GM18870 (cell line): Measurements from ENCODE around the gene POU2F3.

ENCODE experiments used
- ATAC-seq: cut with Tn5 transposase; IDR thresholded peaks from one replicate; pipeline ENCODE4 v1.9.1; 2021; ENCODE audit warnings: moderate library complexity; ENCODE audit not compliant: unreplicated experiment

Gene POU2F3

DNA sequence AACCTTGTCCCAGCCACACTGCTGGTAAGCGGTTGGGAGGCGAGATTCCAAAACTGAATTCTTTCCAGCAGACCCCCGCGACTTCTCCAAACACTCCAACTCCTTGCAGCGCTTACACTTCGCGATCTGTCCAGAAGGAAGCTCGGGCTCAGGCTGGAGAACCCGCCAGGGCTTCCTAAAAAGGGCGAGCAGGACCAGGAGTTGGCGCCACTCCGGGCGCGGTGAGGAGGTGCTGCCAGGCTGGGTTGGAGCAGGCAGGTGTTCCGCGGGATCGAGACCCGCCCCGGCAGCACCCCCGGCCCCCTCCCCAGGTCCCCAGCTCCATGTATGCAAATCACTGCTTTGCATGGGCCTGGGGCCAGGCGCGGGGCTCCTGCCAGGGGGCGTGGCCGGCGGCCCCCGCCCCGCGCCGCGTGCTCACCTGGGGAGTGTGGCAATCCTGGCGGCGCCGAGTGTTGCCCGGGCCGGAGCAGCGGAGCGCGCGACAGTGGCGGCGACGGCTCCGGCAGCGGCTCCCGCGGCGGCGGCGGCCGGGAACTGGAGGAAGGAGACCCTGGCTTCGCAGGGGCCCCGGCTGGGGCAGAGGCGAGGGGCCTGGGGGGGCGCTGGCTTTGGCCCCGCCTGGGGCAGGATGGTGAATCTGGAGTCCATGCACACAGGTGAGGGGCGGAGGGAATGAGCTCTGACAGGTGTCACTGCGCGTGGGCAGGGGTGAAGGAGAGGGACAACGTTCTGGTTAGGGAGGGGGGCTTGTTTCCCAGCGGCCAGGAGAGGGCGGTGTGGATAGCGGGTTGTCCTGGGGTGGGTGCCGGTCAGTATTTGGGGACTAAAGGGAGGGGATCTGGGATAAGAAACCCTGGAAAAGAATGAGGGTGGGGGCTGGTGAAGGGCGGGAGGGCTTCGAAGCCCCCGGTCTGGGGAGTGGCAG, at the start of gene POU2F3:
POU2F3 (plus strand) TSS at position 428 of the 928 bp plus-strand sequence; CDS start at position 632, 204 bp downstream.
- ATAC-seq: no peak

DNA sequence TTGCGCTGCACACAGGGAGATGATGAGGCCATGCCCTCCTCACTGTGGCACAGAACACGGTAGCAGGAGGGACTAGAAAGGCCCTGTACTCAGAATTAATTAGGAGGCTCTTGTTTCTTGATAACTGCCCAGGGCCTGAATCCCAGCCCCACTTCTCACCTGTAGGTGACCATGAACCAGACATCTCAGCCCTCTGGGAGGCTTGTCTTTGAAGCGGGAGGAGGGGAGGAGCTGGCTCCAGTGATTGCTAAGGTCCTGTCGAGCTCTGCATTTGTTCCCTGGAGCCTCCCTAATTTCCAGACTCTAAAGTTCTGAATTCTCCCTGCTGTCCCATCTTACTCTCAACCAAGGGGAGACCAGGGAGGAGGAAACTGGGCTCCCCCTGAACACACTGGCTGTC, 48.9 kb upstream of the POU2F3 start:
- no peak for ATAC-seq

DNA sequence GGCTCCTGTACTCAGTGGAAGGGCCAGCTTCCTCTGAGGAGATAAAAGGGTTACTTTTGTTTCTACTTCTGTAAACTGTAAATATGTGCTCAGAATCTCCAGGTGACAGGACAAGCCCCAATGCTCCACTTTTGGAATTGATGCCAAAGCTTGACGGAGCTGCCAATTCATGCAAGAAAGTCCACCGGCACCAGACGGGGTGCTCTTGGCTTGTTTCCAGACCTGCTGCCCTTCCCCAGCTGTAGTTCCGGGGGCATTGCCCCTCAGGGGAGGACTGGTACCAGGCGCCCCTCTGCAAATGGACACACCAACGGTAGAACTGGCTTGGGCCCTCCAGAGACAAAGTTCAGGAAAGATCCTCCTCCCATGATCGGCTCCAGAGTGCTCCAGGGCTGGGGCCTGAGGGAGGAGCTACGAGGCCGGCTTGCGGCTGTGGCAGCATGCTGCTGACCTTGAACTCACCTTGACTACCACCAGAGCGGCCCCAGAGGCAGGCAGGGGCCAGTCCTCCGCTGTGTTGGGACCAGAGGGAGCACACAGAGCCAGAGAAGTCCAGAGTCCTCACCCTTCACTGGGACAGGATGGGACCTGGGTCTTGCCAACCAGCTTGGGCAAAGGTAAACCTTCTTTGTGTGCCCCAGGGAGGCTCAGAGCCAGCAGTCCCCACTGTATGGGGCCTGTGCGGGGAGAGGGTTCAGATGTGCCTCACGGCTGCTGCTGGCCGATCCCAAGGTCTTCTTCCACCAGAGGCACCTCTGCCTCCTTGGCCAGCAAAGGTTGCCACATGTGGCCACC, 46.9 kb upstream of the POU2F3 start:
- ATAC-seq: no peak

DNA sequence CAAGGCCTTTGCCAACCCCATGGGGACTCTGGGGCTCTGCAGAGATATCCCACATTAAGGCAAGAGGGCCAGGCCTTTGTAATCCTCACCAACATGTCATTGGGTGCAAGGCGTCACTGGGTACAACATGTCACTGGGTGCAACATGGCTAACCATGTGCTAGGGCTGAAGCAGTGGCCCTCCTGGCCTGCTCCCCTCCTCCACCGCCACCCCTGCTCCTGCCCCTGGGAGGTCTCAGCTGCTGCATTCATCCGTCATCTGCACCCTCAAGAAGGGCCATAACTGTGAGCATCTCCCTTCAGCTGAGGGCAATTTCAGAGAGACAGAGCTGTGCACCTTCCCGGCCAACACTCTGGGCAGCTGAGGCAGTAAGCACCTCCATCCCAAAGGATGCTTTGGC, 45.8 kb upstream of the POU2F3 start:
- ATAC-seq: no peak

DNA sequence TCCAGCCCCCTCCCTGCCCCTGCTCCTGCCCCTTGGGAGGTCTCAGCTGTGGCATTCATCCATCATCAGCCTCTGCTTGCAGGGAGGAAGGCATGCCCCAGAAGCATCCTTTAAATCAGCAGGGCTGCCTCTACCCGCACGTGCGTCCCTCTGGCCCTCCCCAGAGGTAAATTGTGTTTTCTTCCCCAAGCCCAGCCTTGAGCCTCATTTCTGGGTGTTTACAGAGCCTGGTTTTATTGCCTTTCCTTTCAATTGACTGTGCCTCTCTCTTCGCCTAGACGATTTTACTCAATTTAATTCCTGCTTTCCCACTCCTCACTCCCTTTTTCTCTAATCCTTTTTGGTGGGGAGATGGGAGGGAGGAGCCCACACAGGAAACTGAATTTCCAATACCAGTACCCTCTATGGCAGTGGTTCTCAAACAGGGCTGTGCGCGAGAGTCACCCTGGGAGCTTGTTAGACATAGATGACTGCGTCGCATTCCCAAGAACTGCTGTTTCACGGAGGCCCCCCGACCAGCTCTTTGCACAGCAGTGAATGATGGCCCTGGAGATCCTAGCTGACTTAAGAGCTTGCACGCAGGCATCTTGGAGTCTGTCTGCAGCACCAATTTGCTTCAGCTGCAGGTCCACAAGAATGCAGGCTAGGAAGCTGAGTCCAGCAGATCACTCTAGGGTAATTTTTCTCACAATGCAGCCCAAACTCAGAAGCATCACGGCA, 44.2 kb upstream of the POU2F3 start:
- ATAC-seq: no peak

DNA sequence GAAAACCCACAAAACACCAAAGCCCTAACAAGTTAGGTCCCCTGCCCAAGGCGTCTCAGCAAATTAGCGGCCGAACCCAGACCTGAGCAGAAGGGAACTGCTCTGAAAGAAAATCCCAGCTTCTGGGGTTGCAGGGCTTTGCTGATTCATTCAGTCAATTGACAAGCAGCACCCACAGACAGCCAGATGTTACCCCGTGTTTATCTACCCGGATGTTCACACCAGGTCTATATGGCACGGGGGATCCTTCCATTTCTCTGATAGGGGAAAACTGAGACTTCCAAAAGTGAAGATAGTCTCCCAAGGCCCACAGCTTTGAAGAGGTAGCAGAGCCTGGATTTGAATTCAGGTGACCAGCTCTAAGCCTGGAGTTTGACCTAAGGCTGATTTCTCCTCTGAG, 43.1 kb upstream of the POU2F3 start:
- ATAC-seq: no peak

DNA sequence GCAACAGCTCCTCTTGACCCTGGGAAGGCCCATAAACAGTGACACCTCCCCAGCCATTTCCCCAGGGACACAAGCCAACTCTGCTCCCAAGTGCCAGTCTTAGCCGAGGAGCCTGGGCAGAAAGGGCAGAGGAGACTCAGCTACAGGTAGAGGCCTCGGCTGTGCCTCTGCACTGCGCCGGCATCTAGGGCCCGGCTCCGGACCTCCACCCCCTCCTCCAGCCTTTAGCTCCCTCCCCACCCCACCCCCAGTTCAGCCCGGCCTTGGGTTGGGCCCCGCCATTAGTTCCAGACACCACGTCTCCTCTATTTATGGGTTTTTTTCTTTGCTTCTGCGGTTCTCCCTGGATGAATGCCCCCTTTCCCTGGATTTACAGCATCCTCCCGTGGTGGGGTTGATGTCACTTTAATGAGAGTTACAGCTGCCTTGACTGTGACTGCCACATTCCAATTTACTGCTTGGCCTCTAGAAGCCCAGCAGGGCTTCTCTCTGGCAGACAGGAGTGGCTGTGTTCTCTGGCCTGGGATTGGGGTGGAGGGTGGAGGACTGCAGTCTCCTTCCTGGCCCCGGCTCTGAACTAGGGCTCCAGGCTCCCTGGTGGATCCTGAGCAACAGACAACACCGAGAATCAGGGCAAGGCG, 42.6 kb upstream of the POU2F3 start:
- ATAC-seq: no peak

DNA sequence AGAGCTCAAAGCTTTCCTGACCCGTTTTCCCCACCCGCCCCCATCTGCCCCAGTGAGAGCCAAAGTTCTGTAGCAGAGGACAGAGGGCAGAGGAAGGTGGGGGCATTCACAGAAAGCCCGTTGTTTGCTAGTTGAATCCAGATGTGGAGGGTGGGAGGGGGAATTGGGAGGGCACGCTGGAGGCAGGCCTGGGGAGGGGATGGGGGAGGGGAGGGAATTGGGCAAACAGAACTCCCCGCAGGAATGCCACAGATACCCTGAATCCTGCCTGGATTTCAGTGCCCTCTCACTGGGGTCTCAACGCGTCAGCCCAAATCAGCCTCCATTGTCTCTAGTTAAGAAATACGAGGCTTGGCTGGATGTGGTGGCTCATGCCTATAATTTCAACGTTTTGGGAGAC, 42.0 kb upstream of the POU2F3 start:
- no peak for ATAC-seq

DNA sequence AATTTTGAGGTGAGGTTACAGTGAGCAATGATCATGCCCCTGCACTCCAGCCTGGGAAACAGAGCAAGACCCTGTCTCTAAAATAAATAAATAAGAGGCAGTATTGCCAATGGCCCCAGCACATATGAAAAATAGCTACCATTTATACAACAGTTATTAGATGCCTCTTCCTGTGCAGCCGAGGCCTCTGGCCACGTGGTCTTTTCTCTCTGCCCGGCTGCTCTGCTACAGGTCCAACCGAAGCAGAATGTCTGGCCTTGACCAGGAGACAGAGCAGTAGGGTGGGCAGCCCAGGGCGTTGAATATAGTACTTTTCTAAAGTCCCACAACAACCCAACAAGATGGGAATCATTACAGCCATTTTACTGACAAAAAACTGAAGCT, 41.5 kb upstream of the POU2F3 start:
- ATAC-seq: no peak

DNA sequence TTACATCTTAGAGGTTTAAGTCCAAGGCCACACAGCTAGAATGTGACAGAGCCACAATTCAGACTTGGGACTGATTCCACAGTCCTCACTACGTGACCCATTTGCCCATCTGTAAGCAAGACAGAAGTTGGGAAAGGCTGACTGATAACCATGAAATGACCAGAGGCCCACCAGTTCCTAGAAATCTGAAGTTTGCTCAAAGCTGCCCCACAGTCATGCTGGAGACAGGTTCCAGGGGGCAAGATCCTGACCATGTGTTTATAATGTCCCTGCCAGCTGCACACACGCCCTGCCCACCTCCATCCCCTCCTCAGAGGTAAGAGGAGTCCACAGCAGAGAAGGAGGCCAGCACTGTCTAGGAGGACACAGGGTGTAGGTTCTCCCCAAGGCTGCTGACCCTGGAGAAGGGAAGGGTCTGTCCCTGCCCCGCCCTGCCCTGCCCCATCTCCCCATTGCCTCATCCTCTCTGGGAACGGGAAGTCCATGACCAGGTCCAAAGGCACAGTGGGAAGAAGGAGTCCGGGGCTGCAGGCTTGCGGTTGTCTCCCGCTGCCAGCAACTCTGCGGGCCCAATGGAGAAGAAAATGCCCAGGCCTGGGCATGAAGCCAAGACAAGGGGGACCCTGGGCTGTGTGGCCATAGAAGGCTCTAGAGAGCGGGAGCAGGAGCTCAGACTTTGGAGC, 41.0 kb upstream of the POU2F3 start:
- ATAC-seq: no peak

DNA sequence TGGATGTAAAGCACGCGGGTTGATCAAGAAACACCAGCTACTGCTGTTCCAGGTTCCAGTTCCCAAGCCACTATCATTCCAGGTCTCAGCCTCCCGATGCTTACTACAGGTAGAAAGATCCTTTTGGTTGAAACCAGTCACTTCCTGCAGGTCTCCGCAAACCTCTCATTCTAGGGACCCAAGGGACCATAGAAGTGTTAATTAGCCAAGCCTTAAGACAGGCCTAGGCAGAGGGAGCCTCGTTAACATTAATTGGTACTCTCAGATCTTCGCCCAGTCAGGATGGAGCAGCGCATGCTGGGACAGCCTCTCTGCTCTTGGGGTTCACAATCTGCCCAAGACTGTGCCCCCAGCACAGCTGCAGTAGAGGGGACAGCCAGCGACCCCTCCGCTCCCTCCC, 40.3 kb upstream of the POU2F3 start:
- ATAC-seq: no peak

DNA sequence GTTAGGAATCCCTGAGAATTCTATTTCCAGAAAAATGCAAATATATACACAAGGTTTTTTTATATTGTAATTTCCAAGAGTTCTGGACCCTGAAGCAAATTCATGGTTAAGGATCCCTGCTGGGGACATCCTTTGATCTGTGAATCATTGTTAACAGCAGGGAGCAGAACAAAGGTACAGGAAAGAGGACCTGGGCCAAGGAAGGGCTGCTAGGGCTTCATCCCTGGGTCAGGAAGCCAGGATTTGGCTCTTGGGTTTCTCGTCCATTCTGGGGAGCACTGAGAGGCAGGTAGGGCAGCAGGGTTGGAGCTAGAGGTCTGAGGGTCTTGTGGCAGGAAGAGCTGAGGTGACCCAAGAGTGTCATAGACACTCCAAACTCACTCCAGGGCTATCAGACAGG, 39.3 kb upstream of the POU2F3 start:
- no peak for ATAC-seq

DNA sequence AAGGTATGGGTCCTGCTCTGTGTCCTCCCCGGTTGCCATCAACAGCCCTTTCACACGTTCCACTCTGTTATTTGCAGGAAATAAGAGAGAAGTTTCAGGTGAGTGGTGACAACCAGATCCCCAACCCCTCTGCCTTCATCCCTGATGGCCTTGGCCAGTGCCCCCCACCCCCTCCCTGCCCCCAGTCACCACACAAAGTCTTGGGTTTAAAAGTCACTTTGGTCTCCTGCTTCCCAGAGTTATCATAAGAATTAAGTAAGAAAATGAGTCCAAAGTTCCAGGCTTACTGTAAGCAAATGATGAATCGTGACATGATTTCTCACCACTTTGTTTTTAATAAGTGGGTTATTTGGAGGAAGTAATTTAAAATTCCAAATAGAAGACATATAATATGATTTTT, 38.3 kb upstream of the POU2F3 start:
- no peak for ATAC-seq

DNA sequence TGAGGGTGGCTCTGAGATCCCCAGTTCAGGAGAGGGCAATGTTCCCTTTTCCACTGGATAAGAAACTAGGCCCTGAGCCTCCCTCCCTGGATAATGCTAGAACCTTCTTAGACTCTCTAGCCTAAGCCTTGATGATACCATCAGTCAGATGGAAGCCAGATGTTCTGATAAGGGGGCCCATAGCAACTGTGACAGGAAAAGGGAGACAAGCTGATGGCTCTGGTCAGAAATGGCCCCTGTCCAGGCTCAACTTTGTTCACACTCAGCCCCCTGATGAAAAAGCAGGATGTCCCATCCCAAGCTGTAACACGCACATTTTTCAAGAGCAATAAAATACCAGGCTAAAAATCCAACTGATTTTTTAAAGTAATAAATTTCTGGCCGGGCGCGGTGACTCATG, 36.3 kb upstream of the POU2F3 start:
- no peak for ATAC-seq

DNA sequence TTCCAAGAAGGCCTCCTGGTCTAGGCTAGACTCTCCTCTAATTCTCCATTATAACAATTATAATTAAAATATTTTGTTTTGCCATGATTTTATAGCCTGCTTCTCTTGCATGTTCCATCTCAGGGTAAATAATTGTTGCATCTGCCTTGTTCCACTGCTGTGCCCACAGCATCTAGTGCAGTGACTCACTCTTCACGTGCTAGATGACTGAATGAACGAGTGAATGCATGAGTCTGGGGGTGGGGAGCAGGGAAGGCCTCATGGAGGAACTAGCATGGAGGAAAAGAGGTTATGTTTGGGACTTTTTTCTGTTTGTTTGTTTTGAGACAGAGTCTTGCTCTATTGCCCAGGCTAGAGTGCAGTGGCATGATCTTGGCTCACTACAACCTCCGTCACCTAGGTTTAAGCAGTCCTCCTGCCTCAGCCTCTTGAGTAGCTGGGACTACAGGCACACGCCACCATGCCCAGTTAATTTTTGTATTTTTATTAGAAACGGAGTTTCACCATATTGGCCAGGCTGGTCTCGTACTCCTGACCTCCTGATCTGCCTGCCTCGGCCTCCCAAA, 34.3 kb upstream of the POU2F3 start:
- ATAC-seq: no peak

DNA sequence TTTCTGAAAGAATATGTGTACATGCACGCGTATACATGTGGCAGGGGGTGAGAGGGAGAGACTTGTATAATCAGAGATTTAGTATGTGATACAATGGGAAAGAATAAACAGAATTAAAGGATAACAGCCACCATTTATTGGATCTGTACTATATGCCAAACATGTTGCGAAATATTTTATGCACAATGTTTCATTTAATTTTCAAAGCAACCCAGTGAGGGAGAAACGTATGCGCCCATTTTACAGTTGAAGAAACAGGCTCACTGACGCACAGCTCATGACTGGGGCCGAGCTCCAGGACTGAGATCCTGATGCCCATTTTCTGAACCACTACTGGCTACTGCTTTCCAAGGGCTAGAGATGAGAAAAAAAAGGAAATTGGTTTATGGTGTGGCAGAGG, 32.4 kb upstream of the POU2F3 start:
- no peak for ATAC-seq

DNA sequence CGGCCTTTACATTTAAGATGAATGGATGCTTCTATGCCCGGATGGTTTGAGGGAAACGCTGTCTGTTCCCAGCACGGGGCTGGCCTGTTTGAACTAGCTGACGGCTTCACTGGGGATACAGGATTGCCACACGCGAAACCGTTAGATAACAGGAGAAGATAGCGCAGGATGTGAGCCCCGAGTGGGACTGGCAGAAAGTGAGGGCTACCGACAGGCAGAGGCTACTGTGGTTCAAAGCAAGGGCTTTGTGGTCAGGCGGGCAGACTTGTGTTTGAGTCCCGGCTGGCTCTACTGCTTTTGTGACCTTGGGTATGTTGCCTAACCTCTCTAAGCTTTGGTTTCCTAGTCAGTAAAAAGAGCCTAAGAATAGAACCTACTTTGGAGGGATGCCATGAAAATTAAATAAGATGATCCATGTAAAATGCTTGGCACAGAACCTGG, 31.9 kb upstream of the POU2F3 start:
- no peak for ATAC-seq

DNA sequence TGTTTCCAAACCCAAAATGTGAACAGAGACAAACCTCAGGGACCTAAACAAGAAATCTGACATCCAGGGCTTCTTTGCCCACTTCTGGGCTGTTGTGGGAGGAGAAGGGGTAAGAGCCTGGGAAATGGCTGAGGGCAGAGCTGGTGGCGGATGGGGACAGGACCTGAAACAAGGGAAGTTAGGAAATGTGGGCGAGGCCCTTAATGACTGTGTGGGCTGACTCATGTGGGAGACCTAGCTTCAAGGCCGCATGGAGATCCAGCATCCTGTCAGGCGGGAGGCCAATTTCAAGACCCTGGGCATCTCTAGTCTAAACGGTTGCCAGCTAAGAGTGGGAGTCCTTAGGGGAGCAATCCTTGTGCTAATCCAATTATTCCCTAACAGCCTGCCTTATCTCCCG, 31.2 kb upstream of the POU2F3 start:
- ATAC-seq: no peak

DNA sequence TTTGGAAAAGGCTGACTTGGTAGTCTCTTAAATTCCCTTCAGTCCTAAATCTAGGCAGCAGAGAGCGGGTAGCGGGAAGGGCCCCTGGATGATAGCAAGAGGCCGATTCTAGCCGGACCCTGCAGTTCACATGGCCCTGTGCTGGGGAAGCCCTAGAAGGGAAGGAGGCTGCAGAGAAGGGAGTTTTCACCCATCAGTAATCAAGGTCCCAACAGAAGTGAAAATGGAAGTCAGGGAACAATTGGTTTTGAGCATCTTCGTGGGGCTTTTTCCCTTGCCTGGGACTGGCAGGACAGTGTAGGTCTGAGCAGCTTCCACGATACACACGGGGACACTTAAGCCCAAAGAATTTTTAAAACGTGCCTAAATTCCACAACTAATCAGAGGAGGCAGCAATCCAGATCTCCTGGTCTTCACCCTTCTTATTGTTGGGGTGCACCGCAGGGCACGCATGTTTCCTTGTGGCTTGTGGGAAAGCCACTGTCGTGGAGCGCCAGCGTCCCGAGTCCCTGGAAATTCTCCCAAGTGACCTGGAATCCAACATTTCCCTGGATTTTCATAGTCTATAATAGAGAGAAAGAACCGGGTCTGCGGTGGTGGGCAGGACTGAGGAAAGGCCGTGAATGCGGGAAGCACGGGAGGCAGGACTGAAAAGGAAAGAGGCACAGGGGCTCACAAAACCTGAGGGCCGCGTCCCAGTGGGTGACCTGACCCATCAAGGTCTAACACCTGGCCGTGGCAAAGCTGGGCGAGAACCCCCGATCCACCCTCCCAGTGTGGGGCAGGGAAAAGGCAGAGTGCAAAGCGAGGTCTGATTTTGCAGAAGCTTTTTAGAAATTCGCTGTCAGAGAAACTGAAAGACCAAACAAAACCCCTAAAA, 30.0 kb upstream of the POU2F3 start:
- no peak for ATAC-seq
